GM21576 (cell line): Measurements from ENCODE around the gene FITM1.
"Not testable (repeated sequence)": the region's sequence is repeated elsewhere in the genome, so short reads cannot be mapped to it uniquely, and the experiment has no call there.

Experiments used
- ATAC-seq: cut with Tn5 transposase; IDR thresholded peaks from one replicate; pipeline ENCODE4 v1.9.1; 2021; ENCODE audit warnings: mild to moderate bottlenecking, moderate library complexity; ENCODE audit not compliant: unreplicated experiment

Gene FITM1

DNA sequence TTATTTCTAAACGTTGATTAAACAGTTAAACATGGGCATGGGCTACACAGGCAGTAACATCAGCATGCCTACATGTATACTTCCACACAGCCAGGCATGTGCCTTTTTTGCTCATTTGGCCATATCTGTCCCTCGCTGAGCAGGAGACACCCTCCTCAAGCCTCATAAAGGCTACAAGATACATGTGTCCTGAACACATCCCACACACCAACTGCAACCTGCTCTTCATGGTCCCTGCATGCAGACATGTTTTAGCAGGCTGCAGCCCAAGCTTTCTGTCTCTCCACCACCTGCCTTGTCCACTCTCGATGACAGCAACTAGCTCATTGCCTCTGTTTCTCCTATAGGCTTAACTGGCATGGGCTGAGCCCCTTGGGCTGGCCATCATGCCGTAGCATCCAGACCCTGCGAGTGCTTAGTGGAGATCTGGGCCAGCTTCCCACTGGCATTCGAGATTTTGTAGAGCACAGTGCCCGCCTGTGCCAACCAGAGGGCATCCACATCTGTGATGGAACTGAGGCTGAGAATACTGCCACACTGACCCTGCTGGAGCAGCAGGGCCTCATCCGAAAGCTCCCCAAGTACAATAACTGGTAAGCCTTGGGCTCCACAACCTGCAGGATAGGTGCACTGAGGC lies 33.8 kb upstream of the FITM1 start:
- no peak for ATAC-seq

DNA sequence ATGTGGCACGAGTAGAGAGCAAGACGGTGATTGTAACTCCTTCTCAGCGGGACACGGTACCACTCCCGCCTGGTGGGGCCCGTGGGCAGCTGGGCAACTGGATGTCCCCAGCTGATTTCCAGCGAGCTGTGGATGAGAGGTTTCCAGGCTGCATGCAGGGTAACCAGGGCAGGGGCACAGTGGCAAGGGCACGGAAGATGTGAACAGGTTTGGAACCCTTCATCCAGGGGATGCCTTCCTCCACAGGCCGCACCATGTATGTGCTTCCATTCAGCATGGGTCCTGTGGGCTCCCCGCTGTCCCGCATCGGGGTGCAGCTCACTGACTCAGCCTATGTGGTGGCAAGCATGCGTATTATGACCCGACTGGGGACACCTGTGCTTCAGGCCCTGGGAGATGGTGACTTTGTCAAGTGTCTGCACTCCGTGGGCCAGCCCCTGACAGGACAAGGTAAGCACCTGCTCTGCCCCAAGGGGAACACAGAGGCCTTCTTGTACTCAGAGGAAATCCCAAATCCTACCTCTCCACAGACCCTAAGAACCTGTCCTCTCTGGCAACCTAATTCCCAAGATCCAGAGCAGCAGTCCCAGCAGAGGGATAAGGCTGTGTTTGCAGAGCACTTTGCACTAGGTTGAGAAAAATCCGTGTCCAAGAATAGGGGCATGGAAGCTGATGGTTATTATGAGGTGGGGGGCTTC lies 32.1 kb upstream of the FITM1 start:
- no peak for ATAC-seq

DNA sequence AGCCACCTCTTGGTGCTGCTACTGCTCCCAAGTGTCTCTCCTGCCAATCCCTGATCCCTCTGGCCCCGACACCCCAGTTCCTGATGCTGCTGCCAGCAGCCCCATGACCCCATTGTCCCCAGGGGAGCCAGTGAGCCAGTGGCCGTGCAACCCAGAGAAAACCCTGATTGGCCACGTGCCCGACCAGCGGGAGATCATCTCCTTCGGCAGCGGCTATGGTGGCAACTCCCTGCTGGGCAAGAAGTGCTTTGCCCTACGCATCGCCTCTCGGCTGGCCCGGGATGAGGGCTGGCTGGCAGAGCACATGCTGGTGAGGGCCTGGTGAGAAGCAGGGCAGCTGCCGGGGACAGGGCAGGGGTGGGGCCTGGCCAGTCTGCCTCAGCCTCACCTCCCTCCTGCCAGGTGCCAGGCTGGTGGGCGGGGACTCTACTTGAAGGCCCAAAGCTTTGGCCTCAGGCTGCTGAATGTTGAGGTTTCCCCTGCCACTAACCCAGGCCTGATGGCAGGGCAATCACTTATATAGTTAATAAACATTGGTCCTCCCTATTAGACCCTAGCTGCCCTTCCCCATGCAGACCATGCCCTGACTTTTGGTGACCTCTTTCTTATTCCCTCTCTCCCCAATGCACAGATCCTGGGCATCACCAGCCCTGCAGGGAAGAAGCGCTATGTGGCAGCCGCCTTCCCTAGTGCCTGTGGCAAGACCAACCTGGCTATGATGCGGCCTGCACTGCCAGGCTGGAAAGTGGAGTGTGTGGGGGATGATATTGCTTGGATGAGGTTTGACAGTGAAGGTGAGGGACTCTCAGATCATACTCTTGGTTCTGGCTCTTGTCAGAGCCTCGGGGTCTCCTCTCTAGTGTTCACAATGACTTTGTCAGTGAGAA lies 31.3 kb upstream of the FITM1 start:
- ATAC-seq: no peak

DNA sequence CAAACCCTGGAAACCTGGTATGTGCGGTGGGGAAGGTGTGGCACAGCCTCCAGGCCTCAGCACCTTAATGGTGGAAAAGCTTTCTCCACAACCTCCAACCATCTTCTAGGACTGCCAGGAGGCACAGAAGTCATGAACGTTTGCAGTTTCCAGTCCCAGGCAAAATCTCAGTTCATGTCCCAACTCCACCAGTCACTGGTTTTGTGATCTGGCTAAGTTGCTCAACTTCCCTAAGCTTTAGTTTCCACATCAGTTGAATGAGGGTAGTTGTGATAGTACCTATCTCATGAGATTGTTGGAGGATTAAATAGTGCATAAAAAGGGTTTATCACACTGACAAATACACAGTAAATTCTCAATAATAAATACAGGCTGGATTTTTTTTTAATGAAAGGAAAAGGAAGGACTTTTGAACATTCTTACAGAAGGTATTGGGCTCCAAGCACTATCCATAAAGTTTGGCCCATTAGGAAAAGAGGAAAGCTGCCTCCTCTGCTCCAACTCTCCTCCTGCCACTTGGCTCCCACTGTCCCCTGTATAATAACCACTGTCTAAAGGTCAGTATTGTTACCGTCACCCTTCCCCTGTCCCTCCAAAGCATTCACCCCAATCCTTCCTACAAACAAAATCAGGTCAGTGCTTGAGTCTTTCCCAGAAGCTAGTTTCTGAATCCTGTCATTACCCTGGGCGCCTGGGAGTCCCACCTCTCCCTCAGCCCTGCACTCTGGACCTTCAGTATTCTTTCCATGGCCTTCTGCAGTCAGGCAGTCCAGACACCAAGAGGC lies 30.1 kb upstream of the FITM1 start:
- ATAC-seq: no peak

DNA sequence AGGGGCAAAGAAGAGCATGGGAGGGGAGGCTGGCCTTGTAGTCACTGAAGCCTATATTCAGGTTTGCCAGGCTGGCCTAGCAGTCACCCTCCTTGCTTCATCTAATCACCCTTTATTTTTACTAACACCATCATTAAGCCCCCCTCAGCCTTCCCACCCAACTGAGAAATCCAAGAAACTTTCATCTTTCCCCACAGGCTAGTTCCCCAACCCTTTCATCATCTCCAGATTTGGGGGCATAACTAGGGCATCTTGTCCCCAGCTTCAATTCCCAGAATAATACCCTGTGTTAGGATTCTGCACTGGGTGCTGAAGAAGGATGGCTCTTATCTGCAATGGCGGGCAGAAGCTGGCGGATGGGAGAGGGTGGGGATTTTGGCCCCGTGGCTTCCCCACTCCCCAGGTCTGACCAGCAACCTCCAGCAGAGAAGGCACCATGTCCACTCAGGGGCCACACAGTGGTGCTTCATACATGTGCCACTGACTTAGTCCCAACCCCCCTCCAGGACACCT lies 29.4 kb upstream of the FITM1 start:
- no peak for ATAC-seq

DNA sequence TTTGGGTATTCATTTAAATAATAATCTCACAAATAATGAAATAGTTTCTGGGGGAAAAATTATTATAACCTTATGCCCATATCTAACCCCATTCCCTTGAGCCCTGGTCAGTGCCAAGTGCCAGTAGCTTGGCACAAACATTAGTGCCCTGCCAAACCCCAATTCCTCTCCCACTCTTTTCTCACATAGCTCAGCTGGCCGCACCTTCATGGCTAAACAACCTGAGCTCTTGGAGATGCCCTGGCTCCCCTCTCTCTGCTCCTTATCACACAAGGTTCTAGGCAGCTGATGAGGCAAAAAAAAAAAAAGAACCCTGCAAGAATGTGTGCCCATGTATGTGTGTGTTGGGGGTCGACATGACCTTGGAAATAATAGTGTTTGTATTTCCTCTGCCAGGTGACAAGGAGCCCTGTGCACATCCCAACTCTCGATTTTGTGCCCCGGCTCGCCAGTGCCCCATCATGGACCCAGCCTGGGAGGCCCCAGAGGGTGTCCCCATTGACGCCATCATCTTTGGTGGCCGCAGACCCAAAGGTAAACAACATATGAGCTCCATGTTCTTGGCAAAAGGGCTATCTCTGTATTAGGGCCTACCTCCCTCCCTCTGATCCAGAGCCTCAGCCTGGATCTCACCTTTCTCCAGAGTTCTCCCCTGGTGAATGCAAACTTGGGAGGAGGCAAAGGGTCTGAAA lies 28.0 kb upstream of the FITM1 start:
- no peak for ATAC-seq

DNA sequence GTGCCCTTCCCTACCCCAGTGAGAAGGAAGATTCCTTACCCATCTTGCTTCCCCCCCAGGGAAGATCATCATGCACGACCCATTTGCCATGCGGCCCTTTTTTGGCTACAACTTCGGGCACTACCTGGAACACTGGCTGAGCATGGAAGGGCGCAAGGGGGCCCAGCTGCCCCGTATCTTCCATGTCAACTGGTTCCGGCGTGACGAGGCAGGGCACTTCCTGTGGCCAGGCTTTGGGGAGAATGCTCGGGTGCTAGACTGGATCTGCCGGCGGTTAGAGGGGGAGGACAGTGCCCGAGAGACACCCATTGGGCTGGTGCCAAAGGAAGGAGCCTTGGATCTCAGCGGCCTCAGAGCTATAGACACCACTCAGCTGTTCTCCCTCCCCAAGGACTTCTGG lies 27.0 kb upstream of the FITM1 start:
- no peak for ATAC-seq

DNA sequence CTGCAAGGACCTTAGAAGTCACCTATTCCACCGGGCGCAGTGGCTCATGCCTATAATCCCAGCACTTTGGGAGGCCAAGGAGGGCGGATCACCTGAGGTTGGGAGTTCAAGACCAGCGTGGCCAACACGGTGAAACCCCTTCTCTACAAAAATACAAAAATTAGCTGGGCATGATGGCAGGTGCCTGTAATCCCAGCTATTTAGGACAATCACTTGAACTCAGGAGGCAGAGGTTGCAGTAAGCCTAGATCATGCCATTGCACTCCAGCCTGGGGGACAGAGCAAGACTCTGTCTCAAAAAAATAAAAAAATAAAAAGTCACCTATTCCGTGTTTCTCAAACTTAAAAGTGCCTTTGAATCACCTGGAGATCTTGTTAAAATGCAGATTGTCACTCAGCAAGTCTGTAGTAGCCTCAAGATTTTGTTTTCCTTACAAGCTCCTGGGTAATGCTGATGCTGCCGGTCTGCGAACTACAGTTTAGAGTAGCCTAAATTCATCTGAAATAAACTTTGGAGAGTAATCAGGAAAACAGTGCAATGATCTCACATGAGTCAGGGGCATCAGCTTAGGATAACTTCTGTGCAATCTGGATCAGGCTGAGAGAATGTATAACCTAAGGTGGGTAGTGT lies 24.7 kb upstream of the FITM1 start:
- ATAC-seq: not testable (repeated sequence)

DNA sequence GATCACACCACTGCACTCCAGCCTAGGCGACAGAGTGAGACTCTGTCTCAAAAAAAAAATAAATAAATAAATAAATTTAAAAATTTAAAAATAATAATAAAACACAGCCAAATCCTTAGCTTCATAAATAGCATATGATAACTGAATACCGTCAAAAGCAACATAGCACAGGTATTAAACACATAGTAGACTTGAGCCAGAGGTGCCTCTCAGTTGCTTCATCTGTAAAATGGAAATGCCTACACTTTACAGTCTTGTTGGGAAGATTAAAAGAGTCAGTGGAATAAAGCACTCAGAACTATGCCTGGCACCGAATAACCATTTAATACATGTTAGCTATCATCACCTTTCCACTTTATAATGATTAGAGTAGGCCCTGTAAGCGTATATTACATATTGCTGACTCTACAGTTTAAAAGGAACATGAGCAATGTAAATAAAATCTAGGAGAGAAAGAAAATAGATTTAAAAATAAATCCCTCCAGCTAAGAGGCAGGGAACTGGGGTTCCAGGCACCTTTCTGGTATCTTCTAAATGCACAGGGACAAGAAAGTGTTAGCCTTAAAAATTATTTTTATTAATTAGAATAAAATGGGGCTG lies 23.7 kb upstream of the FITM1 start:
- ATAC-seq: no peak

DNA sequence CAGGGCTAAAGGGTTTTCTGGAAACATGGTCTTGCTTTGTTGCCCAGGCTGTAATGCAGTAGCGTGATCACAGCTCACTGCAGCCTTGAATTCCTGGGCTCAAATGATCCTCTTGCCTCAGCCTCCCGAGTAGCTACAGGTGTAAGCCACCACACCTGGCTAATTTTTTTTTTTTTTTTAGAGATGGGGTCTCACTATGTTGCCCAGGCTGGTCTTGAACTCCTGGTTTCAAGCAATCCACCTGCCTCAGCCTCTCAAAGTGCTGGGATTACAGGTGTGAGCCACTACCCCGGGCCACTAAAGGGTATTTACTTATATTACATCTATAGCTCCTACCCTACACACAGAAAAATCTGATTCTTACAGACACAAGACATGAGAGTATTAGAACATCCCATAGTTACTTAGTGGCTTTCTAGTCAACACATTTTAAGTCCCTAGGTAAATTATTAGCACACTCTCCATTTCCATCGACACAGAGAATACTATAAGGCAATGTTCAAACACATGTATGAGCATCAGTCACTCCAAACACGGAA lies 22.1 kb upstream of the FITM1 start:
- peak; percentile 35 for ATAC-seq

DNA sequence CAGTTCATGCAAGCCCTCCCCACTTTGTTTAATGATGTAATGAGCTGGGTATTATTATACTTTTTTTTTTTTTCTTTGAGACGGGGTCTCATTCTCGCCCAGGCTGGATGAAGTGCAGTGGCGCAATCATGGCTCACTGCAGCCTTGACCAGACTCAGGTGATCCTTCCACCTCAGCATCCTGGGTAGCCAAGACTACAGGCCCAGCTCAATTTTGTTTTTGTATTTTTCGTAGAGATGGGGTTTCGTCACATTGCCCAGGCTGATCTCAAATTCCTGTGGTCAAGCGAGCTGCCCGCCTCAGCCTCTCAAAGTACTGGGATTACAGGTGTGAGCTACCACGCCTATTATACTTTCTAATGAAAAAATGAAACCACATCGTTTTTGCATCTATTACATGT lies 20.4 kb upstream of the FITM1 start:
- ATAC-seq: no peak

DNA sequence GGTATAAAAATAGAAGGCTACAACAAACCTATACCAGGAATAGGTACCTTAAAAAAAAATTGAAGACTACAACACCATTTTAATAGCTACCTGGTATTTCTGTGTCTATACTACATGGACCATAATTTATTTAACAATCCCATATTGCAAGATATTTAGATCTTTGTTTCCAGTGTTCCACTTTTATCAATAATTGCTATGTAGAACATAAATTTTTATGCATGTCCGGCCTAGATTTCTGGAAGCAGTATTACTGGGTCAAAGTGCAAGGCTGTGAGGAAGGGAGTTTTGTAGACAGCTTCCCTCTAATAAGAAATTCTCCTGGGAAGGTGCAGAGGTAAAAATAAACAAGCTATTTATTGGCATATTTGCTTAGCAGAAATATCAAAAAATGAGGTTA lies 19.9 kb upstream of the FITM1 start:
- ATAC-seq: no peak

DNA sequence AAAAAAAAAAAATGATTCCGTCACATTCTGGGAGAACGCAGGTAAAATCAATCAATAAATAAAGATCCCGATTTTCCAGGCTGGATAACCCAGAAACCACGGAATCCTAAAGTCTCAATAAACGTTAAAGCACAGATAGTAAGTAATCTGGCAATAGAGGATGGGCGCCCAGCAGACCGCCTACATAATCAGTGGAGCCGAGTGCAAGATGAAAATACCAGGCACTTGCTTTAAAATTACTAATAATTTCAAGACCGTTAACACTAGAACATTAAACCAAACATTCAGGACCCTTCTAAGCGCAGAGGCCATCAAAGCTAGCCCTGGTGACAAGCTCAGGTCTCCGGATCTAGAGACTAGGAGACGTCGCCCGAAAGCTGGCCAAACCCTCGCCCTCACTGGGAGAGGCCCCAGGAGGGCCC lies 17.1 kb upstream of the FITM1 start:
- ATAC-seq: no peak

DNA sequence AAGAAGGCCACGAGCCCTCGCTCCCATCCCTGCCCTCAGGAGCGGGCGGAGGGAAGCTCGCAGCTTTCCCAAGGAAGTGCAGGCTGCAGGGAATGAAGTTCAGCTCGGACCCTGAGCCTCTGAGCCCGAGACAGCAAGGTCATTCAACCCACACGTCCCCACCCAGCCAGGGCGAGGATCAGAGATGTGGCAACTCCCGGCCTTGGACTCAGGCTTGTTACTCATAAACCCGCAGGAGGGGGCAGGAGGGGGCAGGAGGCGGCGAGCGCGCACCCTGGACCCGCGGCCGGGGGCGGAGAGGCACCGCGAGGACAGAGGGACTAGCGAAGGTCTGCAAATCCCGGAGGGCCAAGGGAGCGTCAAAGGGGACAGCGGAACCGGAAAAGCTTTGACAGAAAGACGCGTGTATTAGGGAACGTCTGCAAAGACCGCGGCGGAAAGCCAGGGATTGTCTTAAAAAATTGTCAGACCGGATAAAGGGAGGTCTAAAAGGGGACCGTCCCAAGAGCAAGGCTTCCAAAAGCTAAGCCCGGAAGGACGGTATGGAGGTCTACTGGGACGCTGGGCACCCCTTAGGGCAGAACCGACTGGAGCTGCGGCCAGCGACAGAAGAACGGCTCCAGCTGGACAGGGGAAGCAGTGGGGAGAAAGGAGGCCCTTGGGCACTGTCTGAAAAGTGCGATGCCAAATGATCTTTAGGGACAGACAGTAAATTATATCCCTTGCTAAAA lies 16.5 kb upstream of the FITM1 start:
- peak; percentile 22 for ATAC-seq

DNA sequence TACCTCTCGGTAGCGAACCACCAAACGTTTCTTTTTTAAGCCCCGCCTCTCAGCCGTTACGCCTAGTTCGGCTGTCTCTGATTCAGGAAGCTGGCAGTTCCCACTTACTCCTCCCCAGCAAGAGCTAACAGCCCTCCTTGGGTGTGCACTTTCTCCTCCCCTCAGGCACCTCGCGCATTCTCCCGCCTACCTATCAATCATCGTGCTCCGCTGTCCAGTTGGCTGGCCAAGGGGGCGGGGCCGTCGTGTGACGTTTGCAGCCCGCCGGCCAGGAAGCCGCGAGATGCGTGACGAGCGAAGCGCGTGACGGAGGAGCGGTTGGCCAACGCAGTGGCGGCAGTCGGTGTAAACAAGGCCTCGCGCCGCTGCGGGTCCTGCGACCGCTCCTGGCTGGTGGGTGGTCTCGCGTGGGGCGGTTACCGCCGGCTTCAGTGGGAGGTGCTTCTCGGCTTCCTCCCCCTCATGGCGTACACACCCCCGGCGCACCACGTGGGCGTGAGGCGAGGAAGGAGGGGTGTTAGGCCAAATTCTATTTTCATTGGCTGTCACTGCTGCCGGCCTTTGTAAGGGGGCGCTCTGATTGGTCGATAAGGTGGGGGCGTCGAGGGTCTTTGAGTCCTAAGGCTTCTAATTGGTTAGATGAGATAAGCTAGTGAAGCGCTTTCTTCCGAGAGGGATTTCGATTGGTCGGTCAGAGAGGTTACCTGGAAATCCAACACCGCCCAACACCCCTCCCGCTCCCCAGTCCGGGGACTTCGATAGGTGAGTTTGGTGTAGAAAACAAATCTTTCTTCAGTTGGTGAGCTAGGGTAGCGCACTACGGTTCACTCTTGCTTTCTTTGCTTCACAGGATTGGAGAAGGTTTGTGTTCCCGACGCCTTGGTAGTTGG lies 15.7 kb upstream of the FITM1 start, which contains the start of the genes DCAF11 and NRL:
TSS of gene DCAF11 (plus strand) at position 246 of the 890 bp plus-strand sequence. CDS start 818 bp downstream, outside the sequence.
TSS of gene NRL (minus strand) at position 418 of the 890 bp plus-strand sequence. CDS start 32,101 bp downstream, outside the sequence.
- ATAC-seq: peak; percentile 85

DNA sequence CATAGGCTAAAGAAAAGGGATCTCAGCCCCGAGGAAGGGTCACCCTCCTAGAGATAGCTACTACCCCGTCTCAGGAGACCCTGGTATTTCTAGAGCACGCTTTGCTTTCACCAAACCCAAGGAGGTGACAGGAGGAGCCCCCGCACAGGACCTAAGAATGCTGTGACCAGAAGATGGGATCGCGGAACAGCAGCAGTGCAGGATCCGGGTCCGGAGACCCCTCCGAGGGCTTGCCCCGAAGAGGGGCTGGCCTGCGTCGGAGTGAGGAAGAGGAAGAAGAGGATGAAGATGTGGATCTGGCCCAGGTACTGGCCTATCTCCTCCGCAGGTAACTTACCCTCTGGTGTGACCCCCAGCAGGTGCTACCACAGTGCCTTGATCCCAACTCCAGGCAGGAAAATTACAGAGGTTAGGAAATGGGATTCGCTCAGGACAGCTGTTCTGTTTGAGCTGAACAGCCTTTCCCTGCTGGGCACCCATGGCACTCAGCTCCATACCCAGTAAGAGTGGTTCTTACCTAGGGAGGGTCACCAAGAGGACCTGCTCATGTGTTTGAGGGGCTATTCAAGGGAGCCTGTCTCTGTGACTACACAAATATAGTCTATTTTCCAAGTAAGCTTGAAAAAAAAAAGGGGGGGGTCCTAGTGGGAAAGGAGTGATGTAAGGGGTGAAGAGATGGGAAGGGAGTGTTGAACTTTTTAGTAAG lies 14.9 kb upstream of the FITM1 start:
- ATAC-seq: no peak
